ENCODE data around the gene SLC35F2.

DNA sequence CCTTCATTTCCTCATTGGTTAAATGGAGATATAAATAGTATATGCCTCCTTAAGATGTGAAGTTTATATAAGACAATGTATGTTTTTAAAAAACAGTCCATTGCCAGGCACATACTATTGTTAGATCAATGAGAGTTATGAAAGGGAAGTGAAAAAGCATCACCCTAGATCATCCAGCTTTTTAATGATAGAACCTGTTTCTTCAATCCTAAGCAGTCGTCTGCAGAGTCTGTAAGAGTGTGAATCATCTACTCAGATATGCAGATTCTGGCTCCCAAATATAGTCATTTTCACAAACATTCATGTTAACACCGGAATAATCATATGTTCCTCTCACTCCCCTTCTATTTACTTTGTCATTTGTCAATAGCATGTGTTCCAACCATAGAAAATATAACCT lies 81.5 kb downstream of the SLC35F2 start:
- TF ChIP-seq, protein P1, sequence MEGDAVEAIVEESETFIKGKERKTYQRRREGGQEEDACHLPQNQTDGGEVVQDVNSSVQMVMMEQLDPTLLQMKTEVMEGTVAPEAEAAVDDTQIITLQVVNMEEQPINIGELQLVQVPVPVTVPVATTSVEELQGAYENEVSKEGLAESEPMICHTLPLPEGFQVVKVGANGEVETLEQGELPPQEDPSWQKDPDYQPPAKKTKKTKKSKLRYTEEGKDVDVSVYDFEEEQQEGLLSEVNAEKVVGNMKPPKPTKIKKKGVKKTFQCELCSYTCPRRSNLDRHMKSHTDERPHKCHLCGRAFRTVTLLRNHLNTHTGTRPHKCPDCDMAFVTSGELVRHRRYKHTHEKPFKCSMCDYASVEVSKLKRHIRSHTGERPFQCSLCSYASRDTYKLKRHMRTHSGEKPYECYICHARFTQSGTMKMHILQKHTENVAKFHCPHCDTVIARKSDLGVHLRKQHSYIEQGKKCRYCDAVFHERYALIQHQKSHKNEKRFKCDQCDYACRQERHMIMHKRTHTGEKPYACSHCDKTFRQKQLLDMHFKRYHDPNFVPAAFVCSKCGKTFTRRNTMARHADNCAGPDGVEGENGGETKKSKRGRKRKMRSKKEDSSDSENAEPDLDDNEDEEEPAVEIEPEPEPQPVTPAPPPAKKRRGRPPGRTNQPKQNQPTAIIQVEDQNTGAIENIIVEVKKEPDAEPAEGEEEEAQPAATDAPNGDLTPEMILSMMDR (IDR thresholded peaks at IDR 0.05), result no peak
- TF ChIP-seq POLR2A (IDR thresholded peaks at IDR 0.05), result no peak
